PC-3 (cell line): Measurements from ENCODE around the gene SLFNL1. TPM values are rescaled to one million over a fixed set of nuclear protein-coding genes. Genes with fewer than 3 reads are reported as not detected.

Experiments
- ATAC-seq: fragments of 200-7000 bp; cut with Tn5 transposase; 2 replicates; pipeline ENCODE4 v1.9.1; 2020; ENCODE audit warnings: mild to moderate bottlenecking, moderate library complexity
- BruUV-seq: library from RNA; stranded (reverse); fragments of 400-500 nt; replicated peaks from 2 replicates; lab custom pipeline; 2021; lab: Mats Ljungman, UMichigan
- CTCF ChIA-PET: fragments of 300-600 bp; sonication (Branson Sonifier 250); formaldehyde crosslinking; loops from one replicate; lab custom pipeline; 2022; ENCODE audit warnings: antibody characterized with exemption; lab: Charles Lee
- POLR2A ChIA-PET: fragments of 300-600 bp; sonication (Branson Sonifier 250); formaldehyde crosslinking; loops from one replicate; lab custom pipeline; 2022; ENCODE audit warnings: antibody characterized with exemption; ENCODE audit not compliant: unreplicated experiment; lab: Charles Lee
- DNase-seq: peaks from one replicate; pipeline ENCODE4 v3.0.0-alpha.2; 2015
- H2AFZ ChIP-seq: fragments of 300-600 bp; sonication (generic); 2 replicates; pipeline ENCODE4 v1.6.0; 2016; ENCODE audit warnings: antibody characterized with exemption, low read length
- H3F3A ChIP-seq: fragments of 300-600 bp; sonication (generic); one replicate; pipeline ENCODE4 v1.6.0; 2017; ENCODE audit warnings: antibody characterized with exemption, low read length, control low read depth, mild to moderate bottlenecking; ENCODE audit not compliant: unreplicated experiment
- H3K27ac ChIP-seq: fragments of 300-600 bp; sonication (generic); 2 replicates; pipeline ENCODE4 v1.5.1; 2016; ENCODE audit warnings: mild to moderate bottlenecking, low read length
- H3K27me3 ChIP-seq: fragments of 300-600 bp; sonication (generic); 2 replicates; pipeline ENCODE4 v1.6.1; 2016; ENCODE audit warnings: low read length, mixed read lengths
- H3K36me3 ChIP-seq: fragments of 300-600 bp; sonication (generic); 2 replicates; pipeline ENCODE4 v1.6.1; 2016; ENCODE audit warnings: low read depth, mixed run types, low read length, mixed read lengths
- H3K4me1 ChIP-seq: fragments of 300-600 bp; sonication (generic); 2 replicates; pipeline ENCODE4 v1.5.1; 2016; ENCODE audit warnings: low read length; ENCODE audit not compliant: insufficient read depth
- H3K4me2 ChIP-seq: fragments of 300-600 bp; sonication (generic); 2 replicates; pipeline ENCODE4 v1.6.0; 2016; ENCODE audit warnings: low read length
- H3K4me3 ChIP-seq: fragments of 300-600 bp; sonication (generic); 2 replicates; pipeline ENCODE4 v1.5.1; 2016; ENCODE audit warnings: mild to moderate bottlenecking, low read length, mixed read lengths
- H3K79me2 ChIP-seq: fragments of 300-600 bp; sonication (generic); 2 replicates; pipeline ENCODE4 v1.6.1; 2017; ENCODE audit warnings: low read length, mixed read lengths
- H3K9ac ChIP-seq: fragments of 300-600 bp; sonication (generic); 2 replicates; pipeline ENCODE4 v1.6.0; 2016; ENCODE audit warnings: mild to moderate bottlenecking, low read length
- H3K9me2 ChIP-seq: fragments of 300-600 bp; sonication (generic); replicated peaks from 2 replicates; pipeline ENCODE4 v1.6.1; 2016; ENCODE audit warnings: mixed run types, low read length, mixed read lengths
- H3K9me3 ChIP-seq: fragments of 300-600 bp; sonication (generic); 2 replicates; pipeline ENCODE4 v1.6.1; 2016; ENCODE audit warnings: low read length, mixed read lengths
- H4K20me1 ChIP-seq: fragments of 300-600 bp; sonication (generic); 2 replicates; pipeline ENCODE4 v1.6.1; 2016; ENCODE audit warnings: low read length, mixed read lengths
- CTCF ChIP-seq: fragments of 300-600 bp; sonication (generic); conservative IDR thresholded peaks from 2 replicates; pipeline ENCODE4 v1.5.1; 2017; ENCODE audit warnings: antibody characterized with exemption, low read depth, mild to moderate bottlenecking, low read length
- EZH2 ChIP-seq: fragments of 300-600 bp; sonication (generic); IDR thresholded peaks from one replicate; pipeline ENCODE4 v1.6.1; 2017; ENCODE audit warnings: antibody characterized with exemption, mild to moderate bottlenecking, low read length; ENCODE audit not compliant: unreplicated experiment
- EZH2phosphoT487 ChIP-seq: fragments of 300-600 bp; sonication (generic); IDR thresholded peaks from 2 replicates; pipeline ENCODE4 v1.6.1; 2018; ENCODE audit warnings: mild to moderate bottlenecking, antibody characterized with exemption, low read length, borderline replicate concordance
- intact Hi-C: fragments of 100-400 bp; cut with micrococcal nuclease; formaldehyde crosslinking; loops from 2 replicates; pipeline ENCODE4 v1.9.0; 2023
- total RNA-seq: library from RNA; depleted of rRNA; stranded (reverse); fragments of >200 nt; gene quantifications from 2 replicates; pipeline ENCODE4 v1.2.3, GENCODE V29; 2014

The SLFNL1 gene
- total RNA-seq, 1 experiment from 2014 or later: 0.22 TPM

GRCh38 chr1:41046347-41046775 is 24.8 kb upstream of the SLFNL1 start:
- no peak overlapping the region for H2AFZ ChIP-seq
- TF ChIP-seq EZH2phosphoT487 (no peak), EZH2 (no peak), CTCF (no peak)
- ATAC-seq: no peak

DNA sequence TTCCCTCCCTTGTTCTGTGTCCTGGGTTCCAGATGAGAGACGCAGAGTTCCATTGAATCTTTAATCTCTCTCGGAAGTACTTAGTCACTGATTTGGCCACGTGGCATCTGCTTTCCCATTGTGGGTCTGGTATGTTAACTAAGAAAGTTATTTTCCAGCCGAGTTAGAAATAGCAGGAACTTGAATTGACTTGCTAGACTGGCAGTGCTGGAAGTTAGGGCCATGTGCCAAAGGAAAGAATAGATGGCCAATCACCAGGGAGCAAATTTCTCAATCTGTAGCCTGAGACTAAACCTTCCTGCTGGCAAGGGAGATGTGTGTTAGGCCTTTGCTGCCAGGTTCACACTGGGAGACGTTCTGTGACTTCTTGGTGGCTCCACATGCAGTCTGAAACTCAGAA is 24.2 kb upstream of the SLFNL1 start:
- Histone ChIP-seq H3K9ac (no peak overlapping the region), H4K20me1 (no peaks in the 10 kb centered on the region), H3K4me2 (no peak overlapping the region), H3K36me3 (peaks cover 19% of the 10 kb centered on the region; the same call in 1 of the 2 replicates), H3K9me3 (no peaks in the 10 kb centered on the region), H3K4me3 (no peak overlapping the region), H3K79me2 (no peaks in the 10 kb centered on the region), H3K4me1 (no peaks in the 10 kb centered on the region), H3K27ac (no peak overlapping the region), H2AFZ (no peak overlapping the region), H3K27me3 (no peaks in the 10 kb centered on the region), H3K9me2 (no peaks in the 10 kb centered on the region), H3F3A (no peaks in the 10 kb centered on the region)
- POLR2A ChIA-PET: no interaction called here
- DNase-seq (peak; percentile 30), ATAC-seq (no peak)
- intact Hi-C loops: no loop called here
- TF ChIP-seq EZH2phosphoT487 (no peak), EZH2 (no peak), CTCF (no peak)
- CTCF ChIA-PET: no interaction called here
- no TSS peak for BruUV-seq

More at GRCh38 chr1:41046347-41046775, 24.8 kb upstream of the SLFNL1 start:
- no peaks in the 10 kb centered on the region for H4K20me1 ChIP-seq
- H3K9ac ChIP-seq: no peak overlapping the region
- H3K79me2 ChIP-seq: no peaks in the 10 kb centered on the region
- no peaks in the 10 kb centered on the region for H3K9me2 ChIP-seq
- H3K27ac ChIP-seq: no peak overlapping the region
- H3K4me2 ChIP-seq: no peak overlapping the region
- ChIA-PET POLR2A (no interaction called here), CTCF (no interaction called here)
- H3K36me3 ChIP-seq: peaks cover 16% of the 10 kb centered on the region; the same call in 1 of the 2 replicates
- H3K4me3 ChIP-seq: no peak overlapping the region
- H3K9me3 ChIP-seq: no peaks in the 10 kb centered on the region
- no peak for DNase-seq
- H3K4me1 ChIP-seq: no peaks in the 10 kb centered on the region
- intact Hi-C loops: no loop called here
- no peaks in the 10 kb centered on the region for H3K27me3 ChIP-seq
- H3F3A ChIP-seq: no peaks in the 10 kb centered on the region
- no TSS peak for BruUV-seq

DNA sequence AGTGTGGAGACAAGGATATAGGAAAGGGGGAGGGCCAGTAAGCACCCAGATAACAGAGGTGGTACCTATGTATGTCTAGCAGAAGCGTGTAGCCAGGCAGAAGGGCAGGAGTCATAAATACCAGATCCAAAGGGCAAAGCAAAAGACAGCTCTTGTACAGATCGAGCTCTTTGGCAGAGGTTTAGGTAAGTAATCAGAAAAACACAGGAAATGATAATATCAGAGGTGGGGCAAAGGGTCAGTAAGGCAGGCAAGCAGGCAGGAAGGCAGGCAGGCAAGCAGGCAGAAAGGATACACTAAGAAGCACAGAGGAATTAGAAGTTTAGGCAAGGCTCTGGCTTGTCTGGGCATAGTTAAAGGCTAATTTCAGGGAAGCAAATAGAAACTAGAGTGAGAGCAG is 22.7 kb upstream of the SLFNL1 start:
- Histone ChIP-seq H3K9ac (no peak overlapping the region), H3K4me2 (no peak overlapping the region)

More for the DNA sequence above, 22.7 kb upstream of the SLFNL1 start:
- ChIA-PET CTCF (no interaction called here), POLR2A (no interaction called here)
- H3K27me3 ChIP-seq: no peaks in the 10 kb centered on the region
- peaks cover 28% of the 10 kb centered on the region for H3K36me3 ChIP-seq
- DNase-seq (no peak), ATAC-seq (peak; percentile 18; the same call in 1 of the 2 replicates)
- H2AFZ ChIP-seq: no peak overlapping the region
- BruUV-seq: no TSS peak
- H3K4me3 ChIP-seq: no peak overlapping the region
- H3K9me3 ChIP-seq: no peaks in the 10 kb centered on the region
- H4K20me1 ChIP-seq: no peaks in the 10 kb centered on the region
- no peaks in the 10 kb centered on the region for H3K9me2 ChIP-seq
- H3K27ac ChIP-seq: no peak overlapping the region
- H3K4me1 ChIP-seq: no peaks in the 10 kb centered on the region
- no peaks in the 10 kb centered on the region for H3K79me2 ChIP-seq
- TF ChIP-seq EZH2phosphoT487 (no peak), CTCF (no peak), EZH2 (no peak)
- intact Hi-C loops: no loop called here
- H3F3A ChIP-seq: no peaks in the 10 kb centered on the region
